HEK293 (cell line): ENCODE data around the gene EIF4E2.

Source experiments
- CTCF ChIA-PET: fragments of 350-600 bp; formaldehyde crosslinking; extraction: SDS; loops from one replicate; lab custom pipeline; 2021; ENCODE audit warnings: antibody characterized with exemption; lab: Yijun Ruan, JAX
- POLR2A ChIA-PET: fragments of 300-600 bp; formaldehyde crosslinking; extraction: SDS; loops from one replicate; lab custom pipeline; 2020; ENCODE audit warnings: antibody characterized with exemption, inconsistent platforms; lab: Yijun Ruan, JAX
- H3K27ac ChIP-seq: fragments of 200-500 bp; sonication (Bioruptor generic); 2 replicates; pipeline ENCODE4 v1.5.1; 2014; ENCODE audit warnings: low read depth, low read length, control low read depth, inconsistent platforms; ENCODE audit errors: extremely low read depth
- H3K36me3 ChIP-seq, 2 experiments: fragments of 200-500 bp in 1 of 2; sonication (Bioruptor generic) in 1 of 2; 1 replicate in 1 of 2; 2 replicates in 1 of 2; pipeline ENCODE4 v1.5.1; 2014 to 2017; ENCODE audit warnings: inconsistent platforms in 2 of 2, low read length in 2 of 2; ENCODE audit not compliant: control insufficient read depth in 2 of 2, insufficient read depth in 1 of 2
- H3K4me1 ChIP-seq: fragments of 200-500 bp; sonication (Bioruptor generic); 2 replicates; pipeline ENCODE4 v1.5.1; 2014; ENCODE audit warnings: mild to moderate bottlenecking, low read length, inconsistent platforms; ENCODE audit not compliant: control insufficient read depth, insufficient read depth
- H3K4me3 ChIP-seq: 2 replicates; pipeline ENCODE4 v1.5.1; 2011; ENCODE audit warnings: low read depth, mild to moderate bottlenecking, control low read depth, low read length, moderate library complexity
- H3K9me3 ChIP-seq: fragments of 200-500 bp; sonication (Bioruptor generic); 2 replicates; pipeline ENCODE4 v1.5.1; 2014; ENCODE audit warnings: low read depth, low read length, inconsistent platforms; ENCODE audit not compliant: control insufficient read depth, insufficient read depth
- GLIS1 ChIP-seq: fragments of 450-650 bp; formaldehyde crosslinking; IDR thresholded peaks from 2 replicates; pipeline ENCODE4 v1.5.1; 2016; ENCODE audit warnings: missing biosample characterization, missing genetic modification characterization
- HOXC10 ChIP-seq: sonication (generic); formaldehyde crosslinking; IDR thresholded peaks from 2 replicates; pipeline ENCODE4 v1.8.1; 2023; ENCODE audit warnings: mild to moderate bottlenecking, missing genetic modification reagents
- HOXD13 ChIP-seq: sonication (generic); formaldehyde crosslinking; IDR thresholded peaks from 2 replicates; pipeline ENCODE4 v1.8.0; 2022; ENCODE audit warnings: missing genetic modification reagents, borderline replicate concordance
- KLF1 ChIP-seq: fragments of 450-650 bp; formaldehyde crosslinking; IDR thresholded peaks from 2 replicates; pipeline ENCODE4 v1.5.1; 2016; ENCODE audit warnings: missing biosample characterization, missing genetic modification characterization
- KLF7 ChIP-seq: fragments of 450-650 bp; formaldehyde crosslinking; IDR thresholded peaks from 2 replicates; pipeline ENCODE4 v1.5.1; 2016; ENCODE audit warnings: missing biosample characterization, missing genetic modification characterization, borderline replicate concordance
- SP7 ChIP-seq: fragments of 450-650 bp; formaldehyde crosslinking; IDR thresholded peaks from 2 replicates; pipeline ENCODE4 v1.5.1; 2016; ENCODE audit warnings: missing biosample characterization, missing genetic modification characterization
- TCF7L2 ChIP-seq: IDR thresholded peaks from 2 replicates; pipeline ENCODE4 v1.6.1; 2011; ENCODE audit warnings: low read depth, mild to moderate bottlenecking, inconsistent platforms, low read length, moderate library complexity, borderline replicate concordance
- ZBTB17 ChIP-seq: fragments of 450-650 bp; formaldehyde crosslinking; IDR thresholded peaks from 2 replicates; pipeline ENCODE4 v1.5.1; 2016; ENCODE audit warnings: missing biosample characterization, missing genetic modification characterization
- ZFHX2 ChIP-seq: fragments of 450-650 bp; formaldehyde crosslinking; conservative IDR thresholded peaks from 2 replicates; pipeline ENCODE4 v1.5.1; 2016; ENCODE audit warnings: missing biosample characterization, missing genetic modification characterization
- ZNF138 ChIP-seq: fragments of 450-650 bp; formaldehyde crosslinking; IDR thresholded peaks from 2 replicates; pipeline ENCODE4 v1.5.1; 2016; ENCODE audit warnings: missing biosample characterization, missing genetic modification characterization, borderline replicate concordance
- ZNF140 ChIP-seq: fragments of 450-650 bp; formaldehyde crosslinking; IDR thresholded peaks from 2 replicates; pipeline ENCODE4 v1.5.1; 2016; ENCODE audit warnings: missing biosample characterization, missing genetic modification characterization
- ZNF214 ChIP-seq: fragments of 450-650 bp; formaldehyde crosslinking; IDR thresholded peaks from 2 replicates; pipeline ENCODE4 v1.5.1; 2017; ENCODE audit warnings: missing biosample characterization, mild to moderate bottlenecking, missing genetic modification characterization, borderline replicate concordance
- ZNF362 ChIP-seq: fragments of 450-650 bp; formaldehyde crosslinking; IDR thresholded peaks from 2 replicates; pipeline ENCODE4 v1.5.1; 2016; ENCODE audit warnings: missing biosample characterization, missing genetic modification characterization
- ZNF366 ChIP-seq: fragments of 450-650 bp; formaldehyde crosslinking; conservative IDR thresholded peaks from 2 replicates; pipeline ENCODE4 v1.5.1; 2016; ENCODE audit warnings: missing biosample characterization, missing genetic modification characterization
- ZNF394 ChIP-seq: fragments of 450-650 bp; formaldehyde crosslinking; IDR thresholded peaks from 2 replicates; pipeline ENCODE4 v1.5.1; 2016; ENCODE audit warnings: missing biosample characterization, missing genetic modification characterization, mild to moderate bottlenecking, moderate library complexity, borderline replicate concordance
- ZNF514 ChIP-seq: fragments of 450-650 bp; formaldehyde crosslinking; IDR thresholded peaks from 2 replicates; pipeline ENCODE4 v1.5.1; 2016; ENCODE audit warnings: missing biosample characterization, missing genetic modification characterization
- ZNF548 ChIP-seq: fragments of 450-650 bp; formaldehyde crosslinking; IDR thresholded peaks from 2 replicates; pipeline ENCODE4 v1.5.1; 2016; ENCODE audit warnings: missing biosample characterization, missing genetic modification characterization
- ZNF624 ChIP-seq: fragments of 450-650 bp; formaldehyde crosslinking; IDR thresholded peaks from 2 replicates; pipeline ENCODE4 v1.5.1; 2017; ENCODE audit warnings: missing biosample characterization, missing genetic modification characterization
- ZNF639 ChIP-seq: fragments of 450-650 bp; formaldehyde crosslinking; IDR thresholded peaks from 2 replicates; pipeline ENCODE4 v1.5.1; 2016; ENCODE audit warnings: missing biosample characterization, missing genetic modification characterization
- ZNF670 ChIP-seq: fragments of 450-650 bp; formaldehyde crosslinking; IDR thresholded peaks from 2 replicates; pipeline ENCODE4 v1.5.1; 2016; ENCODE audit warnings: missing biosample characterization, missing genetic modification characterization, low read depth
- ZNF843 ChIP-seq: fragments of 450-650 bp; formaldehyde crosslinking; IDR thresholded peaks from 2 replicates; pipeline ENCODE4 v1.5.1; 2016; ENCODE audit warnings: missing biosample characterization, missing genetic modification characterization
- TF ChIP-seq, protein P1 (sequence below): fragments of 450-650 bp; formaldehyde crosslinking; IDR thresholded peaks from 2 replicates; pipeline ENCODE4 v1.5.1; 2016; ENCODE audit warnings: missing biosample characterization, missing genetic modification characterization
- TF ChIP-seq, protein P2 (sequence below): fragments of 450-650 bp; formaldehyde crosslinking; IDR thresholded peaks from 2 replicates; pipeline ENCODE4 v1.5.1; 2016; ENCODE audit warnings: missing biosample characterization, missing genetic modification characterization

EIF4E2 gene

DNA sequence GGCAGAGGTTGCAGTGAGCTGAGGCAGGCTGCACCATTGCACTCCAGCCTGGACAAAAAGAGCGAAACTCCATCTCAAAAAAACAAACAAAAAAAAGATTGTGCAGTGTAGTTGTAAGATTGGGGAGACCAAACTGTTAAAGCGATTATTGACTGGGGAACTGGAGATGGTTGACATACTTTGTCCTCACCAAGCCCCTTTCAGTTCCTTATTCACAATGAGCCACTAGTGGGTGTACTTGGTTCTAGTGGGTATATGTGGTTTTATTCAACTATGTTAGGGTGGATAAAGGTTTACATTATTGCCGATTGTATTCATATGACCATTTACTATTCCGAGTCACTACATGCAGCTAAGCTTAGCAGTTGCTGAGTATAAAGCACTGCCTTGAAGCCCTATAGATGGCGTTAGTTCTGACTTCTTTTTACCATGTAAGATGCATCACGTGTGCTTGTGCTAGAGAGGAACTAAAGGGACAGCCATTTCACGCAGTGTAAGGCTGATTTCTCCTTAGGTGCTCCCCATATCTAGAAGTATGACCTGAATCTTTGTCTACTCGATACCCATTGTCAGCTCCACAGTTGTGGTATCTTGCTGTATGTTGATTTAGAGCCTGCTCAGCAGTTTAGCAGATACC, 12.1 kb downstream of the EIF4E2 start:
- peaks cover 41 to 94% of the 10 kb centered on the region in 2 experiments for H3K36me3 ChIP-seq
- ChIA-PET CTCF (interaction anchor here (1.0 kb wide), 1 partner anchor 38 kb away, joined by 3 read pairs; no protein-coding TSS in a partner anchor), POLR2A (interaction anchor here (0.6 to 2.1 kb wide), 3 partner anchors 12 to 1469 kb away, joined by 3 to 9 read pairs (median 4); partner anchors contain the start of genes EIF4E2 and TIGD1)
- H3K4me3 ChIP-seq, result no peak overlapping the region
- H3K27ac ChIP-seq, result no peak overlapping the region
- H3K9me3 ChIP-seq, result no peaks in the 10 kb centered on the region
- TF ChIP-seq ZNF514 (tag by site-specific recombination), result no peak
- TF ChIP-seq ZNF140 (tag by site-specific recombination), result no peak
- TF ChIP-seq ZFHX2, result no peak
- no peak for TF ChIP-seq ZNF843 (tag by site-specific recombination)
- TF ChIP-seq, protein P1, sequence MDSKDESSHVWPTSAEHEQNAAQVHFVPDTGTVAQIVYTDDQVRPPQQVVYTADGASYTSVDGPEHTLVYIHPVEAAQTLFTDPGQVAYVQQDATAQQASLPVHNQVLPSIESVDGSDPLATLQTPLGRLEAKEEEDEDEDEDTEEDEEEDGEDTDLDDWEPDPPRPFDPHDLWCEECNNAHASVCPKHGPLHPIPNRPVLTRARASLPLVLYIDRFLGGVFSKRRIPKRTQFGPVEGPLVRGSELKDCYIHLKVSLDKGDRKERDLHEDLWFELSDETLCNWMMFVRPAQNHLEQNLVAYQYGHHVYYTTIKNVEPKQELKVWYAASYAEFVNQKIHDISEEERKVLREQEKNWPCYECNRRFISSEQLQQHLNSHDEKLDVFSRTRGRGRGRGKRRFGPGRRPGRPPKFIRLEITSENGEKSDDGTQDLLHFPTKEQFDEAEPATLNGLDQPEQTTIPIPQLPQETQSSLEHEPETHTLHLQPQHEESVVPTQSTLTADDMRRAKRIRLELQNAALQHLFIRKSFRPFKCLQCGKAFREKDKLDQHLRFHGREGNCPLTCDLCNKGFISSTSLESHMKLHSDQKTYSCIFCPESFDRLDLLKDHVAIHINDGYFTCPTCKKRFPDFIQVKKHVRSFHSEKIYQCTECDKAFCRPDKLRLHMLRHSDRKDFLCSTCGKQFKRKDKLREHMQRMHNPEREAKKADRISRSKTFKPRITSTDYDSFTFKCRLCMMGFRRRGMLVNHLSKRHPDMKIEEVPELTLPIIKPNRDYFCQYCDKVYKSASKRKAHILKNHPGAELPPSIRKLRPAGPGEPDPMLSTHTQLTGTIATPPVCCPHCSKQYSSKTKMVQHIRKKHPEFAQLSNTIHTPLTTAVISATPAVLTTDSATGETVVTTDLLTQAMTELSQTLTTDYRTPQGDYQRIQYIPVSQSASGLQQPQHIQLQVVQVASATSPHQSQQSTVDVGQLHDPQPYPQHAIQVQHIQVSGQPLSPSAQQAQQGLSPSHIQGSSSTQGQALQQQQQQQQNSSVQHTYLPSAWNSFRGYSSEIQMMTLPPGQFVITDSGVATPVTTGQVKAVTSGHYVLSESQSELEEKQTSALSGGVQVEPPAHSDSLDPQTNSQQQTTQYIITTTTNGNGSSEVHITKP (tag by site-specific recombination), result no peak
- TF ChIP-seq ZNF670 (tag by site-specific recombination), result no peak
- TF ChIP-seq ZNF548, result no peak
- no peak for TF ChIP-seq TCF7L2
- TF ChIP-seq ZNF138 (tag by site-specific recombination), result no peak
- TF ChIP-seq ZNF362 (tag by site-specific recombination), result no peak
- no peaks in the 10 kb centered on the region for H3K4me1 ChIP-seq

DNA sequence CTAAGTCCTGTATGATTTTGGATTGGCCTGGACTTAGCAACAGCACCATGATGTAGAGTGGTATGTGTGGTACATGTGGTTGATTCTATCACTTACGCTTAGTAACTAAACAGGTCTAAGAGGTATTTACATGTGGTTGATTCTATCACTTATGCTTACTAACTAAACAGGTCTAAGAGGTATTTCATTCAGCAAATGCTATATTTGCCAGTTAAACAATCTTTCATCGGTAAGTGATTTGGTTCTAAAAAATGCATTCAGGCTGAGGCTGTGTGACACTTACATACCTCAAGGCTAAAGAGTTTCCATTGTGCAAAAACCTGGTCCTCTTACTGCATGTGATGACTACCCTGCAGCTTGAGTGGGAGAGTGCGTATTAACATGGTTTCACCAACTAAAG, 13.1 kb downstream of the EIF4E2 start:
- Histone ChIP-seq H3K4me1 (no peaks in the 10 kb centered on the region), H3K9me3 (no peaks in the 10 kb centered on the region), H3K27ac (no peak overlapping the region), H3K4me3 (no peak overlapping the region), H3K36me3 (peaks cover 38 to 94% of the 10 kb centered on the region in 2 experiments)
- ChIA-PET CTCF (interaction anchor here (1.0 kb wide), 1 partner anchor 39 kb away, joined by 3 read pairs; no protein-coding TSS in a partner anchor), POLR2A (interaction anchor here (2.1 kb wide), 1 partner anchor 13 kb away, joined by 9 read pairs; the partner anchor contains the start of genes EIF4E2 and TIGD1)
- TF ChIP-seq, protein P1 (tag by site-specific recombination), result no peak
- no peak for TF ChIP-seq ZNF394
- TF ChIP-seq HOXD13 (CRISPR knock-in tag), result no peak
- no peak for TF ChIP-seq SP7 (tag by site-specific recombination)
- TF ChIP-seq, protein P2, sequence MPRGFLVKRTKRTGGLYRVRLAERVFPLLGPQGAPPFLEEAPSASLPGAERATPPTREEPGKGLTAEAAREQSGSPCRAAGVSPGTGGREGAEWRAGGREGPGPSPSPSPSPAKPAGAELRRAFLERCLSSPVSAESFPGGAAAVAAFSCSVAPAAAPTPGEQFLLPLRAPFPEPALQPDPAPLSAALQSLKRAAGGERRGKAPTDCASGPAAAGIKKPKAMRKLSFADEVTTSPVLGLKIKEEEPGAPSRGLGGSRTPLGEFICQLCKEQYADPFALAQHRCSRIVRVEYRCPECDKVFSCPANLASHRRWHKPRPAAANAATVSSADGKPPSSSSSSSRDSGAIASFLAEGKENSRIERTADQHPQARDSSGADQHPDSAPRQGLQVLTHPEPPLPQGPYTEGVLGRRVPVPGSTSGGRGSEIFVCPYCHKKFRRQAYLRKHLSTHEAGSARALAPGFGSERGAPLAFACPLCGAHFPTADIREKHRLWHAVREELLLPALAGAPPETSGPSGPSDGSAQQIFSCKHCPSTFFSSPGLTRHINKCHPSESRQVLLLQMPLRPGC (tag by site-specific recombination), result no peak
- TF ChIP-seq ZNF366 (tag by site-specific recombination), result no peak
- TF ChIP-seq HOXC10 (CRISPR knock-in tag), result no peak
- no peak for TF ChIP-seq KLF7 (tag by site-specific recombination)
- TF ChIP-seq ZNF639, result no peak
- no peak for TF ChIP-seq ZNF624 (tag by site-specific recombination)
- TF ChIP-seq ZBTB17 (tag by site-specific recombination), result no peak
- TF ChIP-seq KLF1, result no peak
- TF ChIP-seq ZNF214 (tag by site-specific recombination), result no peak
- TF ChIP-seq GLIS1, result no peak
